HUES64 (cell line): Measurements from ENCODE around the gene CYTH2. TPM values are rescaled to one million over a fixed set of nuclear protein-coding genes. Genes with fewer than 3 reads are reported as not detected.

Experiments used
- H3K27ac ChIP-seq: 2 replicates; pipeline ENCODE4 v1.7.0; 2013; ENCODE audit warnings: low read depth, low read length, inconsistent platforms
- H3K27me3 ChIP-seq: 2 replicates; pipeline ENCODE4 v1.6.1; 2013; ENCODE audit warnings: mild to moderate bottlenecking, low read length; ENCODE audit not compliant: insufficient read depth
- H3K36me3 ChIP-seq: 2 replicates; pipeline ENCODE4 v1.6.1; 2013; ENCODE audit warnings: mild to moderate bottlenecking, low read length; ENCODE audit not compliant: insufficient read depth
- H3K4me1 ChIP-seq: 2 replicates; pipeline ENCODE4 v1.6.1; 2013; ENCODE audit warnings: mild to moderate bottlenecking, low read length, moderate library complexity; ENCODE audit not compliant: insufficient read depth
- H3K4me3 ChIP-seq: 2 replicates; pipeline ENCODE4 v1.5.1; 2013; ENCODE audit warnings: mild to moderate bottlenecking, low read length, moderate library complexity
- H3K9ac ChIP-seq: 2 replicates; pipeline ENCODE4 v1.6.1; 2013; ENCODE audit warnings: mild to moderate bottlenecking, low read depth, low read length
- H3K9me3 ChIP-seq: 2 replicates; pipeline ENCODE4 v1.6.1; 2013; ENCODE audit warnings: low read depth, low read length; ENCODE audit not compliant: insufficient read depth
- WGBS: fragments of 150-250, 120-280 bp; methylation state at CpG from one replicate; pipeline ENCODE4 v1.1.7; 2013; ENCODE audit warnings: missing lambda C conversion rate; 5-methylcytosine and 5-hydroxymethylcytosine counted together
- polyA plus RNA-seq, 2 experiments: library from polyadenylated mRNA; stranded (reverse); fragments of 50-300 nt; gene quantifications; one replicate each; pipeline ENCODE4 v1.2.3, GENCODE V29; 2013

CYTH2 gene, protein sequence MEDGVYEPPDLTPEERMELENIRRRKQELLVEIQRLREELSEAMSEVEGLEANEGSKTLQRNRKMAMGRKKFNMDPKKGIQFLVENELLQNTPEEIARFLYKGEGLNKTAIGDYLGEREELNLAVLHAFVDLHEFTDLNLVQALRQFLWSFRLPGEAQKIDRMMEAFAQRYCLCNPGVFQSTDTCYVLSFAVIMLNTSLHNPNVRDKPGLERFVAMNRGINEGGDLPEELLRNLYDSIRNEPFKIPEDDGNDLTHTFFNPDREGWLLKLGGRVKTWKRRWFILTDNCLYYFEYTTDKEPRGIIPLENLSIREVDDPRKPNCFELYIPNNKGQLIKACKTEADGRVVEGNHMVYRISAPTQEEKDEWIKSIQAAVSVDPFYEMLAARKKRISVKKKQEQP
- 57.6 TPM for polyA plus RNA-seq (2013, experiment 1 of 2)
- 48.2 TPM for polyA plus RNA-seq (2013, experiment 2 of 2)

- peaks cover 41% of the 10 kb centered on the region for H3K36me3 ChIP-seq
- H3K4me1 ChIP-seq, result no peaks in the 10 kb centered on the region
- peak within 1 kb of the TSS; percentile 99 for H3K9ac ChIP-seq
- under 1% methylated on average over 62 of the region's 66 CpGs for WGBS
- H3K27ac ChIP-seq, result peak within 1 kb of the TSS; percentile 100
- peak within 1 kb of the TSS; percentile 90 for H3K4me3 ChIP-seq
- no peaks in the 10 kb centered on the region for H3K27me3 ChIP-seq
- no peaks in the 10 kb centered on the region for H3K9me3 ChIP-seq
Observed at GRCh38 chr19:48469289-48469881, at the start of gene CYTH2. Gene CYTH2, plus strand, starts transcription at chr19:48469369. Its CDS starts 139 bp downstream, at chr19:48469508.

GRCh38 chr19:48421548-48421947, 47.6 kb upstream of the CYTH2 start:
- H3K9me3 ChIP-seq, result no peaks in the 10 kb centered on the region
- no peaks in the 10 kb centered on the region for H3K27me3 ChIP-seq
- peaks cover 6% of the 10 kb centered on the region for H3K4me1 ChIP-seq
- 88% methylated on average over 16 of the region's 16 CpGs for WGBS
- H3K9ac ChIP-seq, result no peak overlapping the region
- H3K36me3 ChIP-seq, result peaks cover 2% of the 10 kb centered on the region; the same call in 1 of the 2 replicates
- H3K27ac ChIP-seq, result no peak overlapping the region
- no peak overlapping the region for H3K4me3 ChIP-seq

- Histone ChIP-seq H3K4me1 (peaks cover 6% of the 10 kb centered on the region), H3K27ac (peak overlapping the region; percentile 74), H3K4me3 (peak overlapping the region; percentile 5; the same call in 1 of the 2 replicates), H3K27me3 (no peaks in the 10 kb centered on the region), H3K36me3 (no peaks in the 10 kb centered on the region; the same call in 1 of the 2 replicates), H3K9ac (peak overlapping the region; percentile 59; the same call in 1 of the 2 replicates), H3K9me3 (no peaks in the 10 kb centered on the region)
- WGBS, result 35% methylated on average over 8 of the region's 8 CpGs
Observed at GRCh38 chr19:48424694-48425219, 44.4 kb upstream of the CYTH2 start.

GRCh38 chr19:48428670-48429069, 40.5 kb upstream of the CYTH2 start:
- Histone ChIP-seq H3K9ac (no peak overlapping the region), H3K4me1 (peaks cover 6% of the 10 kb centered on the region), H3K4me3 (no peak overlapping the region), H3K9me3 (no peaks in the 10 kb centered on the region; the same call in 1 of the 2 replicates), H3K36me3 (no peaks in the 10 kb centered on the region), H3K27me3 (no peaks in the 10 kb centered on the region), H3K27ac (no peak overlapping the region)
- WGBS, result 100% methylated on average over 1 of the region's 1 CpG

DNA sequence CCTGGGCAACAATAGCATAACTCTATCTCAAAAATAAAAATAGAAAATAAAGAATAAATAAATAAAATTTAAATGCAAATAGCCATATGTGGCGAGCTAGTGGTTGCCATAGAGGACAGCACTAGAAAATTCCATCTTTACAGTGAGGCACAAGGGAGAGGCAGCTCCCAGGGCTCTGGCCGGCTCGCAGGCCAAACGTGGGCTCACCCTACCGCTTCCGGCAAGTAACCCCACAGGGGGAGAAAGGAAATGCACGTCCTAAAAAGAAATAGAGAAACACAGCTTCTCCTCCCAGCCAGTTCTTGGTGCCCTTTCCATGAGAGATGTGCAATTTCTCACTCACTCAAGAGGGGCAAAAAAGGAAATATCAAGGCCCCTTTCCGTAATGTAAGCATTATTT, 35.8 kb upstream of the CYTH2 start:
- Histone ChIP-seq H3K4me1 (no peaks in the 10 kb centered on the region), H3K4me3 (no peak overlapping the region), H3K36me3 (no peaks in the 10 kb centered on the region), H3K27me3 (no peaks in the 10 kb centered on the region), H3K27ac (no peak overlapping the region), H3K9ac (no peak overlapping the region), H3K9me3 (no peaks in the 10 kb centered on the region; the same call in 1 of the 2 replicates)
- WGBS, result 77% methylated on average over 7 of the region's 8 CpGs

- Histone ChIP-seq H3K4me1 (no peaks in the 10 kb centered on the region), H3K27me3 (peaks cover 4% of the 10 kb centered on the region), H3K9ac (no peak overlapping the region), H3K27ac (no peak overlapping the region), H3K9me3 (no peaks in the 10 kb centered on the region), H3K36me3 (no peaks in the 10 kb centered on the region), H3K4me3 (no peak overlapping the region)
- 89% methylated on average over 5 of the region's 5 CpGs for WGBS
Observed at GRCh38 chr19:48436586-48436985, 32.6 kb upstream of the CYTH2 start.

DNA sequence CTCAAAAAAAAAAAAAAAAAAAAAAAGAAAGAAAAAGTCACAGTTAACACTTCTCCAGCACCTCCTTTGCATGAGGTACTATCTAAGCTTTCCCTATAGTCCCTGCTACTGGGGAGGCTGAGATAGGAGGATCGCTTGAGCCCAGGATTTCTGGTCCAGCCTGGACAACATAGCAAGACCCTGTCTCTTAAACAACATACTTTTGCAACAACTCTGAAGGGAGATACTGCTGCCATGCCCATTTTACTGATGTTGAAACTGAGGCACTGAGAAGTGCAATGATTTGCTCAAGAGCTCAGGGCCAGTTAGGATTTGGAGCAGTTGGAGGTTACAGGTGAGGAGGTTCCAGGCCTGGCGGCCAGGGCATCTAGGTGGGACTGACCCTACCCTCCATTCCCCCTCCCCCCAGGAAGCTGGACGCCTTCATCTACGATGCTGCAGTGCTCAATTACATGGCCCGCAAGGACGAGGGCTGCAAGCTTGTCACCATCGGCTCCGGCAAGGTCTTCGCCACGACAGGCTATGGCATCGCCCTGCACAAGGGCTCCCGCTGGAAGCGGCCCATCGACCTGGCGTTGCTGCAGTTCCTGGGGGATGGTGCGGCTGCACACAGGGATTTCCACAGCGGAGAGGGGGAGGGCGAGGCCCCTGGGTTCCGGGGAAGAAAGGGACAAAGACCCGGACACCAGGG, 27.7 kb upstream of the CYTH2 start:
- peaks cover 33% of the 10 kb centered on the region for H3K27me3 ChIP-seq
- H3K9ac ChIP-seq, result no peak overlapping the region
- peaks cover 8% of the 10 kb centered on the region for H3K4me1 ChIP-seq
- 0 out of 2 replicates have a peak, but pooled peaks cover under 1% of the 10 kb centered on the region for H3K36me3 ChIP-seq
- no peaks in the 10 kb centered on the region for H3K9me3 ChIP-seq
- WGBS, result 94% methylated on average over 18 of the region's 20 CpGs
- H3K27ac ChIP-seq, result no peak overlapping the region
- H3K4me3 ChIP-seq, result no peak overlapping the region

DNA sequence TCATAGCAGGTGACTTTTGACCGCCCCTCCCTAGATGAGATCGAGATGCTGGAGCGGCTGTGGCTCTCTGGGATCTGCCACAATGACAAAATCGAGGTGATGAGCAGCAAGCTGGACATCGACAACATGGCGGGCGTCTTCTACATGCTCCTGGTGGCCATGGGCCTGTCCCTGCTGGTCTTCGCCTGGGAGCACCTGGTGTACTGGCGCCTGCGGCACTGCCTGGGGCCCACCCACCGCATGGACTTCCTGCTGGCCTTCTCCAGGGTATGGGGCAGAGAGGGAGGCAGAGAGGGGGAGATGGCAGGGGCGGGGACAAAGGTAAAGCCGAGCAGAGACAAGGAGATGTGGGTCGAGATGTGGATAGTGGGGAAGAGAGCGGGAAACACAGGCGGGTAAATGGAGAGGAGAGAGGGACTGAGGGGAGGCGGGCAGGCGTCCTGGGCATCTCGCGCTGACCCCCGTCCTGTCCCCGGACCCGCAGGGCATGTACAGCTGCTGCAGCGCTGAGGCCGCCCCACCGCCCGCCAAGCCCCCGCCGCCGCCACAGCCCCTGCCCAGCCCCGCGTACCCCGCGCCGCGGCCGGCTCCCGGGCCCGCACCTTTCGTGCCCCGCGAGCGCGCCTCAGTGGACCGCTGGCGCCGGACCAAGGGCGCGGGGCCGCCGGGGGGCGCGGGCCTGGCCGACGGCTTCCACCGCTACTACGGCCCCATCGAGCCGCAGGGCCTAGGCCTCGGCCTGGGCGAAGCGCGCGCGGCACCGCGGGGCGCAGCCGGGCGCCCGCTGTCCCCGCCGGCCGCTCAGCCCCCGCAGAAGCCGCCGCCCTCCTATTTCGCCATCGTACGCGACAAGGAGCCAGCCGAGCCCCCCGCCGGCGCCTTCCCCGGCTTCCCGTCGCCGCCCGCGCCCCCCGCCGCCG, 26.8 kb upstream of the CYTH2 start:
- peaks cover 8% of the 10 kb centered on the region for H3K4me1 ChIP-seq
- H3K27ac ChIP-seq, result no peak overlapping the region
- peaks cover 33% of the 10 kb centered on the region for H3K27me3 ChIP-seq
- H3K9me3 ChIP-seq, result no peaks in the 10 kb centered on the region
- H3K9ac ChIP-seq, result no peak overlapping the region
- 66% methylated on average over 94 of the region's 94 CpGs for WGBS
- H3K36me3 ChIP-seq, result peaks cover 6% of the 10 kb centered on the region
- no peak overlapping the region for H3K4me3 ChIP-seq

DNA sequence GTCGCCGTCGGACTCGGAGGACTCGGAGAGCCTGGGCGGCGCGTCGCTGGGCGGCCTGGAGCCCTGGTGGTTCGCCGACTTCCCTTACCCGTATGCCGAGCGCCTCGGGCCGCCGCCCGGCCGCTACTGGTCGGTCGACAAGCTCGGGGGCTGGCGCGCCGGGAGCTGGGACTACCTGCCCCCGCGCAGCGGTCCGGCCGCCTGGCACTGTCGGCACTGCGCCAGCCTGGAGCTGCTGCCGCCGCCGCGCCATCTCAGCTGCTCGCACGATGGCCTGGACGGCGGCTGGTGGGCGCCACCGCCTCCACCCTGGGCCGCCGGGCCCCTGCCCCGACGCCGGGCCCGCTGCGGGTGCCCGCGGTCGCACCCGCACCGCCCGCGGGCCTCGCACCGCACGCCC, 25.9 kb upstream of the CYTH2 start:
- Histone ChIP-seq H3K9me3 (no peaks in the 10 kb centered on the region), H3K4me3 (peak overlapping the region; percentile 28; the same call in 1 of the 2 replicates), H3K27me3 (peaks cover 33% of the 10 kb centered on the region), H3K36me3 (peaks cover 15% of the 10 kb centered on the region), H3K9ac (no peak overlapping the region), H3K4me1 (peaks cover 8% of the 10 kb centered on the region), H3K27ac (no peak overlapping the region)
- 58% methylated on average over 60 of the region's 60 CpGs for WGBS

DNA sequence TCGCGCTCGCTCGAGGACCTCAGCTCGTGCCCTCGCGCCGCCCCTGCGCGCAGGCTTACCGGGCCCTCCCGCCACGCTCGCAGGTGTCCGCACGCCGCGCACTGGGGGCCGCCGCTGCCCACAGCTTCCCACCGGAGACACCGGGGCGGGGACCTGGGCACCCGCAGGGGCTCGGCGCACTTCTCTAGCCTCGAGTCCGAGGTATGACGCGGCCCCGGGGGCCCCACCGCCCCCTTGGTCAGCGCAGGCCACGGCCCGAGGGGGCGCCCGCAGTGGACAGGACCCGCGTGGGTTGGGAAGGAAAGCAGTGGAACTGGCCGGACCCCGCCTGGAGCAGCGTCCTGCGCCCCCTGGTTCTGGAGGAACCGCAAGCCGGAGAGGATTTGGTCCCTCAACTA, 25.4 kb upstream of the CYTH2 start:
- Histone ChIP-seq H3K4me3 (peak overlapping the region; percentile 88), H3K4me1 (peaks cover 8% of the 10 kb centered on the region), H3K36me3 (peaks cover 20% of the 10 kb centered on the region), H3K9me3 (no peaks in the 10 kb centered on the region), H3K27ac (no peak overlapping the region), H3K9ac (no peak overlapping the region), H3K27me3 (peaks cover 33% of the 10 kb centered on the region)
- 55% methylated on average over 45 of the region's 45 CpGs for WGBS
